ENCODE measurements around the gene PAFAH1B2.

The PAFAH1B2 gene

DNA sequence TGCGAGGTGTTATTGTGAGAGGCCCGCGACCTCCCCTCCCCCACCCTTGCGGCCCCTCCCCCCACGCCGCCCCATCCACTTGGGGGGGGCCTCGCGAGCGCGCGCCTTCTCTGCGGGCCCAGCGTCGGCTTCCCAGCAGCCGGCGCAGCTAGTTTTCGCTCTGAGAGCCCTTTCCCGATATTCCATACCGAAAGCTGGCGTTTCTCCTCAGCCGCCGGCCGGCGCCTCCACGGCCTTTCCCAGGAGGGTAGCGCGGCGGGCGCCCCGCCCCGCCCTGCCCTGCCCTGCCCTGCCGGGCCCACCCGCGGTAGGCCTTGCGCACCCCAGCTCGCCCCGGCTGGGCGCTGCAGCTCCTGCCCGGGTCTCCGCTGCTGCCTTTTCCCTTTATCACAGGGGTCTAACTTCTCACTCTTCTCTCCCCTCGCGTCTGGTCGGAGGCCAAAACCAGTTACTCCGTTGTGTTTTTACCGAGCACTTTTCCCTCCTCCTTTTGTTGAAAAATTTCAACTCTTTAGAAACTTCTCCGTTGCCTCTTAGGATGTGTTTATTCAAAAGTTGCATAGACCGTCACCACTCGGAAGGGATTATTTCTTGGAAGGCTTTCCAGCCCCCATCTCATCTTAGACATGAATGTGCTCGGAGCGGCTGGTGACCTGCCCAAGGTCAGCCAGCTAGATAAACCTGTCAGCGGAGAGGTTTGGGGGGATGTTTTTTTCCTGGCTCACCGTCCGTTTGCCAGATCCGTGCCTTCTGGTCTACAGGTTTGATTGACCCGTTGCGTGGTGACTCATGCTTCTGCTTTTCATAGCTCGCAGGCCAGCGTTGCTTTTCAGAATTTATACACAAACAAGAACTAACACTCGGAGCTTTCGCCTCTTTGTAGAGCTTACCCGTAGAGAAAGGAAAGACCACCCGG lies 648 bp downstream of the PAFAH1B2 start:
- Mint-ChIP-seq H3K36me3 (ENCODE audit: low read depth) (peaks cover 25% of the 10 kb centered on the region), H3K27me3 (ENCODE audit: low read depth) (peaks cover 18% of the 10 kb centered on the region), H3K4me3 (peak overlapping the region; percentile 96), H3K27ac (peak overlapping the region; percentile 92), H3K4me1 (ENCODE audit: low read depth) (peaks cover 27% of the 10 kb centered on the region), H3K9me3 (no peaks in the 10 kb centered on the region)
- DNase-seq (ENCODE audit: low spot score): peak; percentile 24

DNA sequence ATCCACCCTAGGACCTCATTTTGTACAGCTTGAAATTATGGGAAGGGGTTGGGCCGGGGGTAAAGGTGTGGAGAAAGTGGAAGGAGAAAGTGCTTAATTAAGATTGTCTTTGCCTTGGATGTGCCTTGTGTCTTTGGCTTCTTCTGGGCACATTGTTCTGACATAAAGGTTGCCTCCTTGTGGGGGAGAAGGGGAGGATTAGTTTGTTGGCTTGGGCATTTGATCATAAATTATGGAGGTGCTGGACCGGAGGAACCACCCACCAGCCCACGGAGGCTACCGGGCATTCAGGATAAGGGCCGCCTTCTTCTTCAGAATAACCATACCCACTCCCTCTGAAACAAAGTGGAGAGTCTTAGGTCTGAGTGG lies 1.3 kb downstream of the PAFAH1B2 start:
- DNase-seq (ENCODE audit: low spot score): no peak

DNA sequence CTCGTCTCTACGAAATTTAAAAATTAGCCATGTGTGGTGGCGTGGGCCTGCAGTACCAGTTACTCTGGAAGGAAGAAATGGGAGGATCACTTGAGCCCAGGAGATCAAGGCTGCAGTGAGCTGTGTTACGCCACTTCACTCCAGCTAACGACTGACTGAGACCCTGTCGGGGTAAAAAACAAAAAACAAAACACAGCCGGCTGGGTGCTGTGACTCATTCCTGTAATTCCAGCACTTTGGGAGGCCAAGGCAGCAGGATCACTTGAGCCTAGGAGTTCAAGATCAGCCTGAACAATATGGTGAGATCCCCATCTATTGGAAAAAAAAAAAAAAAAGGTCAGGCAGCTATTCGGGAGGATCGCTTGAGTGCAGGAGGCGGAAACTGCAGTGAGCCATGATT lies 2.4 kb downstream of the PAFAH1B2 start:
- Mint-ChIP-seq H3K27me3 (ENCODE audit: low read depth) (peaks cover 3% of the 10 kb centered on the region), H3K27ac (no peak overlapping the region), H3K36me3 (ENCODE audit: low read depth) (peaks cover 29% of the 10 kb centered on the region), H3K4me3 (peak overlapping the region; percentile 96), H3K9me3 (no peaks in the 10 kb centered on the region), H3K4me1 (ENCODE audit: low read depth) (peaks cover 27% of the 10 kb centered on the region)
- DNase-seq (ENCODE audit: low spot score): no peak

More for the DNA sequence above, 1.3 kb downstream of the PAFAH1B2 start:
- Mint-ChIP-seq H3K4me3 (peak overlapping the region; percentile 96), H3K4me1 (ENCODE audit: low read depth) (peaks cover 27% of the 10 kb centered on the region), H3K36me3 (ENCODE audit: low read depth) (peaks cover 26% of the 10 kb centered on the region), H3K27ac (peak overlapping the region; percentile 92), H3K9me3 (no peaks in the 10 kb centered on the region), H3K27me3 (ENCODE audit: low read depth) (peaks cover 12% of the 10 kb centered on the region)

DNA sequence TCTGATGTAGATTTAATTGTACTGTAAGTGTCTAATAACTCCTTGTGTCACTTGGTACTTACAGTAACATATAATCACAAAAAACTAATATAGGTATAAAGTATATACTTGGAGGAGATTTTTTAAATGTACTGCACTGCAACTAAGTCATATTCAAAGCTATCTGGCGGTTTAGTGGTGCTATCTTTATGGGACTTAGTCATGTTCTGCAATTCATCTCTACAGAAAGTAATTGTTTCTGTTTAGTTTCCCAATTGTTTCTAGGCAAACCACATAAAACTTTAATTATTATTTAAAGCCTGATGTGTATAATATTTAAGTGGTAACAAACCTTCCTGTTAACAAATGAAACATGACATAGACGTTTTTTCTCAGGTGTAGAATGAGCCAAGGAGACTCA lies 8.0 kb downstream of the PAFAH1B2 start:
- Mint-ChIP-seq H3K4me3 (no peak overlapping the region), H3K27ac (no peak overlapping the region), H3K27me3 (ENCODE audit: low read depth) (no peaks in the 10 kb centered on the region), H3K9me3 (no peaks in the 10 kb centered on the region), H3K4me1 (ENCODE audit: low read depth) (peaks cover 15% of the 10 kb centered on the region), H3K36me3 (ENCODE audit: low read depth) (peaks cover 36% of the 10 kb centered on the region)
- DNase-seq (ENCODE audit: low spot score): no peak

GRCh38 chr11:117154468-117154867 lies 10.4 kb downstream of the PAFAH1B2 start:
- peaks cover 29% of the 10 kb centered on the region for H3K36me3 Mint-ChIP-seq (ENCODE audit: low read depth)
- H3K4me1 Mint-ChIP-seq (ENCODE audit: low read depth): peaks cover 11% of the 10 kb centered on the region
- DNase-seq (ENCODE audit: low spot score): no peak
- no peak overlapping the region for H3K27ac Mint-ChIP-seq
- H3K4me3 Mint-ChIP-seq: no peak overlapping the region
- no peaks in the 10 kb centered on the region for H3K27me3 Mint-ChIP-seq (ENCODE audit: low read depth)
- H3K9me3 Mint-ChIP-seq: no peaks in the 10 kb centered on the region

GRCh38 chr11:117157507-117157906 lies 13.4 kb downstream of the PAFAH1B2 start:
- Mint-ChIP-seq H3K27me3 (ENCODE audit: low read depth) (no peaks in the 10 kb centered on the region), H3K27ac (no peak overlapping the region), H3K36me3 (ENCODE audit: low read depth) (peaks cover 32% of the 10 kb centered on the region), H3K9me3 (no peaks in the 10 kb centered on the region), H3K4me3 (no peak overlapping the region), H3K4me1 (ENCODE audit: low read depth) (peaks cover 14% of the 10 kb centered on the region)
- DNase-seq (ENCODE audit: low spot score): no peak

DNA sequence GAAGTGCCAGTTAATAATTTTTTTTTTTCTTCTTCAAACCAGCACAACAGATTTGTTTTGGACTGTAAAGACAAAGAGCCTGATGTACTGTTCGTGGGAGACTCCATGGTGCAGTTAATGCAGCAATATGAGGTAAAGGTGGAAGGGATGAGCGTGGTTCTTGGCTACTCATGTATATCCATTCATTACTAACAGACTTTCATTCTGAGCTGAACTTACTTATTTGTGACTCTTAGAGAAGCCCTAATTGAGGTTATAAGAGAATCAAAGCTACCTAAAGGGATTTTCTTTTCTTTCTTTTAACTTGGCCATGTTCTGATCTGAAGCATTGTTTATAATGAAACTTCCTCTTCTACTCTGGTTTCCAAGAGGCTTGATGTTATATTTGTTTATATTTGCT lies 15.8 kb downstream of the PAFAH1B2 start:
- Mint-ChIP-seq H3K36me3 (ENCODE audit: low read depth) (peaks cover 28% of the 10 kb centered on the region), H3K27ac (peak overlapping the region; percentile 15), H3K27me3 (ENCODE audit: low read depth) (no peaks in the 10 kb centered on the region), H3K4me3 (no peak overlapping the region), H3K4me1 (ENCODE audit: low read depth) (peaks cover 13% of the 10 kb centered on the region), H3K9me3 (no peaks in the 10 kb centered on the region)
- DNase-seq (ENCODE audit: low spot score): no peak

GRCh38 chr11:117160826-117161225 lies 16.7 kb downstream of the PAFAH1B2 start:
- H3K9me3 Mint-ChIP-seq: no peaks in the 10 kb centered on the region
- peaks cover 13% of the 10 kb centered on the region for H3K4me1 Mint-ChIP-seq (ENCODE audit: low read depth)
- DNase-seq (ENCODE audit: low spot score): no peak
- H3K36me3 Mint-ChIP-seq (ENCODE audit: low read depth): peaks cover 28% of the 10 kb centered on the region
- no peaks in the 10 kb centered on the region for H3K27me3 Mint-ChIP-seq (ENCODE audit: low read depth)
- no peak overlapping the region for H3K4me3 Mint-ChIP-seq
- no peak overlapping the region for H3K27ac Mint-ChIP-seq

DNA sequence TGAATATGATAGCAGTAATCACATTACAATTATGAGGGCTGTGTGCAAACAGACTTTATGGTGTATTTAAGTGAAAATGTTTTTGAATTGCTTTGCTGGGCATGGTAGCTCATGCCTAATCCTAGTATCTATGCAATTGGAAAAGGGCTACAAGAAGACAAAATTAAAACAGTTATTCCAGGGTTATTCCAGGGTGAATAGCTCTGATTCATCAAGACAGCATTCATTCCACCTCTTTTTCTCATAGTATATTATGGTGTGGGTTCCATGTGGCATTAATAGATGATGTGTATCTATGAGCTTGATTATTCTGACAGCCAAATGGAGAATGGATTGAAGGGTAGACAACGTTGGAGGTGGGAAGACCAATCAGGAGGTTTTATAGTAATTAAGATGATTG lies 22.4 kb downstream of the PAFAH1B2 start:
- Mint-ChIP-seq H3K4me1 (ENCODE audit: low read depth) (no peaks in the 10 kb centered on the region), H3K9me3 (no peaks in the 10 kb centered on the region), H3K27me3 (ENCODE audit: low read depth) (no peaks in the 10 kb centered on the region), H3K36me3 (ENCODE audit: low read depth) (peaks cover 36% of the 10 kb centered on the region), H3K27ac (no peak overlapping the region), H3K4me3 (no peak overlapping the region)
- DNase-seq (ENCODE audit: low spot score): no peak

DNA sequence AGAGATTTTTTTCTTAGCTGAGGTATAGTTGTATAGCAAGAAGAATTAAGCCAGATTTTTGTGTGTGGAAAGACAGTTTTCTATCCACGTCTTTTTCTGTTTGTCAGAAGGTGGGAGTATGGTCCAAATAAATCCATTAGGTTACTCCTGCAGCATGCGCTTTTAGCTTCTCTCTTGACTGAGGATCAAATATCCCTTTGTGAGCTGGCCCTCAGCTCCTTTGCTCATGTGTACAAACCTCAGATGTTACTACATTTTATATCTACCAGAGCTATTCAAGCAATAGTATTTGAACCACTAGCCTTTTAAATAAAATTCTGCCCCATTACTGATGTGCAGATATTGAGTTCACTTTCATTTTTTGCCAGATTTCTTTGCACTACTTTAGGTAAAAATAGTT lies 25.6 kb downstream of the PAFAH1B2 start:
- peaks cover 35% of the 10 kb centered on the region for H3K36me3 Mint-ChIP-seq (ENCODE audit: low read depth)
- DNase-seq (ENCODE audit: low spot score): no peak
- no peaks in the 10 kb centered on the region for H3K27me3 Mint-ChIP-seq (ENCODE audit: low read depth)
- H3K4me1 Mint-ChIP-seq (ENCODE audit: low read depth): peaks cover 4% of the 10 kb centered on the region
- no peak overlapping the region for H3K4me3 Mint-ChIP-seq
- no peak overlapping the region for H3K27ac Mint-ChIP-seq
- H3K9me3 Mint-ChIP-seq: no peaks in the 10 kb centered on the region

- Mint-ChIP-seq H3K4me3 (no peak overlapping the region), H3K27me3 (ENCODE audit: low read depth) (no peaks in the 10 kb centered on the region), H3K36me3 (ENCODE audit: low read depth) (peaks cover 34% of the 10 kb centered on the region), H3K27ac (no peak overlapping the region), H3K4me1 (ENCODE audit: low read depth) (peaks cover 4% of the 10 kb centered on the region), H3K9me3 (no peaks in the 10 kb centered on the region)
- no peak for DNase-seq (ENCODE audit: low spot score)
These were observed 26.1 kb downstream of the PAFAH1B2 start for GRCh38 chr11:117170210-117170609.

DNA sequence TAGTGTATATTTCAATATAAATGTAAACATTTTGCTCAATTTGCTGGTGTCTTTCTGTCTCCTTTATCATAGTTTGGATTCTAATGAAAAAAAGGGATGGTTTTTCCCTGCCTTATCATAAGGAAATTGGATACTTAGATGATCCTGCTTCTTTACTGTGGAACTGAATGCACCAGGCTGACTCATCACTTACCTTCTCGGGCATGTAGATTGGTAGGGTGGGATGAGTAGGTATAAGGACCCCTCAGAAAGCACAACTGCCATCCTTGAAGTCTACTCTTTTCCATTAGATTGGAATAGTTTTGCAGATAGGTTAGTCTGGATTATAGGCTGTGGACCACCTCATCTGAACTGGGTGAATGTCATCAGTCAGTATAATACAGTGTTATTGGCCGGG lies 26.9 kb downstream of the PAFAH1B2 start:
- H3K36me3 Mint-ChIP-seq (ENCODE audit: low read depth): peaks cover 27% of the 10 kb centered on the region
- H3K27ac Mint-ChIP-seq: no peak overlapping the region
- peaks cover 4% of the 10 kb centered on the region for H3K4me1 Mint-ChIP-seq (ENCODE audit: low read depth)
- no peak for DNase-seq (ENCODE audit: low spot score)
- H3K4me3 Mint-ChIP-seq: no peak overlapping the region
- no peaks in the 10 kb centered on the region for H3K9me3 Mint-ChIP-seq
- H3K27me3 Mint-ChIP-seq (ENCODE audit: low read depth): no peaks in the 10 kb centered on the region

DNA sequence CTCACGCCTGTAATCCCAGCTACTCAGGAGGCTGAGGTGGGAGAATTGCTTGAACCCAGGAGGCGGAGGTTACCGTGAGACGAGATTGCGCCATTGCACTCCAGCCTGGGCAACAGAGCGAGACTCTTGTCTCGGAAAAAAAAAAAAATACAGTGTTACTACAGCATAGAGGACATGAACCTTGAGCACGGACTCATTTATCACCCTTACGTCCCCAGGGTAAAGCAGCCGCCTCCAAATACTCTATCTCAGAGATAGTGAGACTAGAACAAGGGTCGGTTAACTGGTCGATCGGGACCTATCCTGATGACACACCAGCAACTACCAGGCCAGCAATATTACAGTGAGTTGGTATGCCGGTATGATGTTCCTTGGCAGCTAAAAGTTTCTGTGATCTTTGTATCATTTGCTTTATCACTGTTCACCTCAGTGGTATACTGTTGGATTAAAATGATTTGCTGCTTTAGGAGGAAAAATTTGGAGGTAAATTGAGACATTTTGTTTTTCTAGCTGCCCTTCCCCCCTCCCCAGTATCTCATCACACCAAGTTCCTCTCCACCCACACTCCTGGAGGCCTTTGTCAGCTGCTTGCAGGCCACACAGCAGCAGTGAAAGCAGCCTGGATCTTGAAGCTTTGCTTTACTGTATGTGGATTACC lies 27.4 kb downstream of the PAFAH1B2 start:
- H3K36me3 Mint-ChIP-seq (ENCODE audit: low read depth): peaks cover 23% of the 10 kb centered on the region
- no peaks in the 10 kb centered on the region for H3K9me3 Mint-ChIP-seq
- peaks cover 4% of the 10 kb centered on the region for H3K4me1 Mint-ChIP-seq (ENCODE audit: low read depth)
- H3K27me3 Mint-ChIP-seq (ENCODE audit: low read depth): no peaks in the 10 kb centered on the region
- H3K27ac Mint-ChIP-seq: no peak overlapping the region
- no peak for DNase-seq (ENCODE audit: low spot score)
- H3K4me3 Mint-ChIP-seq: no peak overlapping the region

DNA sequence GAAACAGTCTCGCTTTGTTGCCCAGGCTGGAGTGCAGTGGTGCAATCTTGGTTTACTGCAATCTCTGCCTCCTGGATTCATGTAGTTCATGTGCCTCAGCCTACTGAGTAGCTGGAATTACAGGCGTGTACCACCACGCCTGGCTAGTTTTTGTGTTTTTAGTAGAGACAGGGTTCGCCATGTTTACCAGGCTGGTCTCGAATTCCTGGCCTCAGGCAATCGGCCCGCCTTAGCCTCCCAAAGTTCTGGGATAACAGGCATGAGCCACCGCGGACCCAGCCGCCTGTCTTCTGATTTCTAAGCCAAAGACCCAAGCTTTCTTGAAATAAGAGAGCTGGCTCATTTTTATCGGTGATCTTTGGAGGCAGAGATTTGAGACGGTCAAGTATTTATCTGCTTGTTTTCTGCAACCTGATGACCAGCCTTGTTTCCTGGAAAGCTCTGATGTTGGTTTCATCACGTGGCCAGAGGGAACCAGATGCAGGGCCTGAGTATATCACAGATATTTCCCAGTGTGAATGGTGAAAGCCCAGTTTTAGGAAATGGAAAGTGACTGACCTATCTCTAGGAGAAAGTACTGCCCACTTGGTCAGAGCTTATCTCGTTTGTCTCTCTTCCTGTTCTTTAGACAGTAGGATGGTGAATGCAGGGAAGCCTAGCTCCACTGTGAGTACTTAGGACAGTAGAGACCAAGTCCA lies 28.8 kb downstream of the PAFAH1B2 start:
- DNase-seq (ENCODE audit: low spot score): no peak
- Mint-ChIP-seq H3K4me1 (ENCODE audit: low read depth) (peaks cover 7% of the 10 kb centered on the region), H3K36me3 (ENCODE audit: low read depth) (peaks cover 15% of the 10 kb centered on the region), H3K27ac (no peak overlapping the region), H3K4me3 (no peak overlapping the region), H3K27me3 (ENCODE audit: low read depth) (no peaks in the 10 kb centered on the region), H3K9me3 (no peaks in the 10 kb centered on the region)
